ENCODE data around the gene CLMP.

The CLMP gene

DNA sequence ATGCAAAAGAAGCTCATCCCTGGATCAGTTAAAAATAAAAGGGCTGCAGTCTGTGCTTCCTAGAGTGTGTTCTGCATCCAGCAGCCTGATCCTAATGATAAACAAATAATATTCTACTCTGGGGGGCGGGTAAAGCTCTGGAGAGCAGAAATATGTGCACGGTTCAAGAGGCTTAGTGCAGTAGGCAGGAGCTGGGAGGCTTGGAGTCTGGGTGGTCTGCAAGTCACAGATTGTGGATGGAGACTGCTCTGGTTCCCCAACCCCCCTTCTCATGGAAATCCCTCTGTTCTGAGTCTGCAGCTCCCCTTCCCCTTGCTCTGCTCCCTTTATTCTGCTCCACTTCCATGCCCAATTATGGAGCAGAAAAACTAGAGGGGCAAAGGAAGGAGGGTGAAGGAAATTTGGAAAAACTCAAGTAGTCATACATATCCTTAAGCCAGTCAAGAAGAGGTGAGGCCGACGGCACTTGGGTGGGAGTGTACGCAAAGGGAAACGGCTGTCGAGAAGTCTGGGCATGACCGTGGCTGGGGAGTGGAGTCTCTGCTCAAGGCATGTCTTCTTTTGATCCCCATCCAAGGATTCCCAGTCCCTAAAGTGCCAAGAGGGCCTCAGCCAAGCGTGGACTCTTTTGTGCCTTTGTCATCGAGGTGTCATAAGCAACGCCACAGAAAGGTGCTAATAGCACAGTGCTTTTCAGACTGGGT, 16.3 kb upstream of the CLMP start:
- no peak for TF ChIP-seq FOXP2 (optimal IDR thresholded peaks at IDR 0.05; ENCODE audit: borderline replicate concordance, extremely low read depth, extremely low read length, insufficient read depth)
- TF ChIP-seq SIN3A (IDR thresholded peaks at IDR 0.05; ENCODE audit: borderline replicate concordance, insufficient read depth, low read length): no peak
- TF ChIP-seq, protein P1, sequence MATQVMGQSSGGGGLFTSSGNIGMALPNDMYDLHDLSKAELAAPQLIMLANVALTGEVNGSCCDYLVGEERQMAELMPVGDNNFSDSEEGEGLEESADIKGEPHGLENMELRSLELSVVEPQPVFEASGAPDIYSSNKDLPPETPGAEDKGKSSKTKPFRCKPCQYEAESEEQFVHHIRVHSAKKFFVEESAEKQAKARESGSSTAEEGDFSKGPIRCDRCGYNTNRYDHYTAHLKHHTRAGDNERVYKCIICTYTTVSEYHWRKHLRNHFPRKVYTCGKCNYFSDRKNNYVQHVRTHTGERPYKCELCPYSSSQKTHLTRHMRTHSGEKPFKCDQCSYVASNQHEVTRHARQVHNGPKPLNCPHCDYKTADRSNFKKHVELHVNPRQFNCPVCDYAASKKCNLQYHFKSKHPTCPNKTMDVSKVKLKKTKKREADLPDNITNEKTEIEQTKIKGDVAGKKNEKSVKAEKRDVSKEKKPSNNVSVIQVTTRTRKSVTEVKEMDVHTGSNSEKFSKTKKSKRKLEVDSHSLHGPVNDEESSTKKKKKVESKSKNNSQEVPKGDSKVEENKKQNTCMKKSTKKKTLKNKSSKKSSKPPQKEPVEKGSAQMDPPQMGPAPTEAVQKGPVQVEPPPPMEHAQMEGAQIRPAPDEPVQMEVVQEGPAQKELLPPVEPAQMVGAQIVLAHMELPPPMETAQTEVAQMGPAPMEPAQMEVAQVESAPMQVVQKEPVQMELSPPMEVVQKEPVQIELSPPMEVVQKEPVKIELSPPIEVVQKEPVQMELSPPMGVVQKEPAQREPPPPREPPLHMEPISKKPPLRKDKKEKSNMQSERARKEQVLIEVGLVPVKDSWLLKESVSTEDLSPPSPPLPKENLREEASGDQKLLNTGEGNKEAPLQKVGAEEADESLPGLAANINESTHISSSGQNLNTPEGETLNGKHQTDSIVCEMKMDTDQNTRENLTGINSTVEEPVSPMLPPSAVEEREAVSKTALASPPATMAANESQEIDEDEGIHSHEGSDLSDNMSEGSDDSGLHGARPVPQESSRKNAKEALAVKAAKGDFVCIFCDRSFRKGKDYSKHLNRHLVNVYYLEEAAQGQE (IDR thresholded peaks at IDR 0.05; ENCODE audit: insufficient read depth in 1 of 2, low read depth in 2 of 2, low read length in 2 of 2): no peak
- TF ChIP-seq TAF1 (IDR thresholded peaks at IDR 0.05; ENCODE audit: borderline replicate concordance, insufficient read depth, low read length): no peak
- no peak for TF ChIP-seq POLR2AphosphoS5 (IDR thresholded peaks at IDR 0.05; ENCODE audit: low read depth, low read length)

DNA sequence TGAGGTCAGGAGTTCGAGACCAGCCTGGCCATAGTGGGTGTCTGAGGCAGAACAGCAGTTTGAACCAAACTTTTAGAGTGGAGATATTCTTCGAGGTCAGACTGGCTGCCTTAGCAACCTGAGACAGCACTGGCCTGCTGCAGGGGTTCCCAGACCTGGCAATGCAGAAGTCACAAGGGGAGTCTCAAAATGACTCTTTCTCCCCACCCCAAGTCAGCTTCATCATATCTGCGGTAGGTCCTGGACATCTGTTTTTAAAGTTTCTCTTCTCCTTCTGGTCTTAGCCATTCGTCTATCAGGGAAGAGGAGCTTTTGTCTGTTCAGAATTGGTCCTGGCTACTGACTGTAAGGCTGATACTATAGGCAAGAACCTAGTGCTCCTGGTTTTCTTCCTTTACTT, 14.5 kb upstream of the CLMP start:
- TF ChIP-seq POLR2AphosphoS5 (IDR thresholded peaks at IDR 0.05; ENCODE audit: low read depth, low read length) (no peak), TAF1 (IDR thresholded peaks at IDR 0.05; ENCODE audit: borderline replicate concordance, insufficient read depth, low read length) (no peak), SIN3A (IDR thresholded peaks at IDR 0.05; ENCODE audit: borderline replicate concordance, insufficient read depth, low read length) (no peak), FOXP2 (optimal IDR thresholded peaks at IDR 0.05; ENCODE audit: borderline replicate concordance, extremely low read depth, extremely low read length, insufficient read depth) (no peak)
- TF ChIP-seq, protein P1 (IDR thresholded peaks at IDR 0.05; ENCODE audit: insufficient read depth in 1 of 2, low read depth in 2 of 2, low read length in 2 of 2): no peak

DNA sequence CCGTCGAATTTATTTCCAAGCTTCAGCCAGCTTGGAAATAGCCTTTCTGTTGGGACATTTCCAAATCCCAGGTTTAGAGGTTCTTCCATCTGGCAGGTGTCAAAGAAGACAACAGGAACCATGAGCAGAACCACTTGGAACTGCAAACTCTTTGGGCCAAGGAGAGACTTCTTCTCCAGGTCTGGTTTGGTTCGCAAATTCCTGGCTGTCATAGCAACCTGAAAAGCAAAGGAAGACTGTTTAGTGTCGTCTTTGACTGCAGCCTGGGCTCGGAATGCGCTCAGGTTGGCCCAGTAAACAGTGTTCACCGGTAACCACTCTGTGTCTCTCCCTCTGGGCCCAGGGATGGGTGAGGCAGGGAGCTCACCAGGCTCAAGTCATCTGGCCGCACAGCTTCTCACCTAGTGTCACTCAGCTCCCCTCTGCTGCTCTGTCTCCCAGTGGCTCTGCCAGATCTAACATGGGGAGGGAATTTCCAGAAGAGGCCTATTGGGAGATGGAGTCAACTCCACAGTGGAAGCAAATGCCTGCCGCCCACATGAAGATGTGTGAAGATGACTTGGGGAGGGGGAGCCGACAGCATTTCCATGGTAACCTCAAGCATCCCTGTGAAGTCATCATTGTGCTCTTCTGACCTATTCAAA, 11.9 kb upstream of the CLMP start:
- TF ChIP-seq TAF1 (IDR thresholded peaks at IDR 0.05; ENCODE audit: borderline replicate concordance, insufficient read depth, low read length): no peak
- no peak for TF ChIP-seq SIN3A (IDR thresholded peaks at IDR 0.05; ENCODE audit: borderline replicate concordance, insufficient read depth, low read length)
- no peak for TF ChIP-seq FOXP2 (optimal IDR thresholded peaks at IDR 0.05; ENCODE audit: borderline replicate concordance, extremely low read depth, extremely low read length, insufficient read depth)
- no peak for TF ChIP-seq POLR2AphosphoS5 (IDR thresholded peaks at IDR 0.05; ENCODE audit: low read depth, low read length)
- TF ChIP-seq, protein P1 (IDR thresholded peaks at IDR 0.05; ENCODE audit: insufficient read depth in 1 of 2, low read depth in 2 of 2, low read length in 2 of 2): no peak

DNA sequence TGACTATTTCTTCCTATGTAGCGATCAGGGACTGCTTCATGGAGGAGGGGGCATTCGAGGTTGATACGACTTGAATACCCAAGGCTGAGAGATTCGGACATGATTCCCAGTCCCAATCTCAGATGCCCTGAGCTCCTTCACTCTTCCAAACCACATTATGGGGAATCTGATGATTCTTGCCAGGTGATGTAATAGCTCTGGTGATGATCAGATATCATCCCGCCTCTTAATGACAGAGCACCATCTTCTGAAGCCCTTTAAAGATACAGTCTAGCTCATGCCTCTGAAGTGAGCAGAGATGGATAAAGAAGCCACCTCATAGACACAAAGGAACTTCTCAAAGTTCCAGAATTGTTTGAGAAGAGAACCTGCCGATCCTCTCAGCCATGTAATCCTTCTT, 8.9 kb upstream of the CLMP start:
- TF ChIP-seq, protein P1 (IDR thresholded peaks at IDR 0.05; ENCODE audit: insufficient read depth in 1 of 2, low read depth in 2 of 2, low read length in 2 of 2): no peak
- TF ChIP-seq SIN3A (IDR thresholded peaks at IDR 0.05; ENCODE audit: borderline replicate concordance, insufficient read depth, low read length) (no peak), TAF1 (IDR thresholded peaks at IDR 0.05; ENCODE audit: borderline replicate concordance, insufficient read depth, low read length) (no peak), POLR2AphosphoS5 (IDR thresholded peaks at IDR 0.05; ENCODE audit: low read depth, low read length) (no peak), FOXP2 (optimal IDR thresholded peaks at IDR 0.05; ENCODE audit: borderline replicate concordance, extremely low read depth, extremely low read length, insufficient read depth) (no peak)

Data from PFSK-1 (cell line).